ENCODE measurements around the gene FIP1L1.

GRCh38 chr4:53378171-53378482 lies 686 bp downstream of the FIP1L1 start:
- TF ChIP-seq RAD21 (IDR thresholded peaks at IDR 0.05; ENCODE audit: low read length) (no peak), RFX5 (IDR thresholded peaks at IDR 0.05; ENCODE audit: low read length) (no peak), CTCF (IDR thresholded peaks at IDR 0.05) (no peak)
